CD4-positive, alpha-beta T cell treated with Interleukin-15 for 1 hour (primary cell): Measurements from ENCODE around the gene OTOF.
A peak's percentile ranks its signal among the peaks of the same experiment; 100 is the strongest.

ENCODE experiments used
- DNase-seq: peaks from one replicate; pipeline ENCODE4 v3.0.0-alpha.2; 2020

The OTOF gene

DNA sequence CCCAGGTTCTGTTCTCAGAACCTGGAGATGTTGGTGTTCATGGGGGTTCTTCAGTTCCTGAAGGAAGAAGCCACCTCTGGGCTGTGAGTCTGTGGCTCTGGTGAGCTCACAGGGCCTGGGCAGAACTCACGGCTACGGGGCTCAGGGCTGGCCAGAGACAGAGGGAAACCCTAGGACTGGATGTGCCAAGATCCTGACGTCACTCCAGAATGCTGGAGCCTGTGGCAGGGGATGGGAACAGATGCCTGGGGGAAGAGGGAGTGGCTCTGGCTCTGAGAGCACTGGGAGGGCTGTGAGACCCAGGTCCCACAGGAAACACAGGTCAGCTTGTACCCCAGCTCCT is at the start of gene OTOF:
TSS of gene OTOF (minus strand) at position 214 of the 343 bp plus-strand sequence.
- no peak for DNase-seq

- no peak for DNase-seq
These were observed 48.7 kb upstream of the OTOF start for GRCh38 chr2:26526589-26526988.

- no peak for DNase-seq
These were observed 48.2 kb upstream of the OTOF start for GRCh38 chr2:26526105-26526504.

DNA sequence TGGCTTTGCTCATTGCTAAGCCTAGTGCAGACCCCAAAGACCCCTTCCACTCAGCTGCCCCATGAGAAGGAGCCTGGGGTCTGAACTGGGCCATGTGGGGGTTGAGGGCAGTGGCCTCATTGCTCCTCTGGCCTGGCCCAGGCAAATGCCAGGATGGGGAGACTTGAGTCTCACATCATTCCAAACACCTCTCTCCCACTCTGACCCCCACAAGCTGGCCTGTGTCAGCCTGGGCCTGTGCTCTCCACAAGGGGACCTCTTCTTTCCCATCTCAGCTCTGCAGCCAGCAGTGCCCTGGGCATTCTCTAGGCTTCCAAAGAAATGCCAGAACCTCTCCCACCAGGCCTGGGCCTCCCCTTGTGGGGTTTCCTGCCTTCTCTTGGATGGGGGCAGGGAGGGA is 45.8 kb upstream of the OTOF start:
- no peak for DNase-seq

DNA sequence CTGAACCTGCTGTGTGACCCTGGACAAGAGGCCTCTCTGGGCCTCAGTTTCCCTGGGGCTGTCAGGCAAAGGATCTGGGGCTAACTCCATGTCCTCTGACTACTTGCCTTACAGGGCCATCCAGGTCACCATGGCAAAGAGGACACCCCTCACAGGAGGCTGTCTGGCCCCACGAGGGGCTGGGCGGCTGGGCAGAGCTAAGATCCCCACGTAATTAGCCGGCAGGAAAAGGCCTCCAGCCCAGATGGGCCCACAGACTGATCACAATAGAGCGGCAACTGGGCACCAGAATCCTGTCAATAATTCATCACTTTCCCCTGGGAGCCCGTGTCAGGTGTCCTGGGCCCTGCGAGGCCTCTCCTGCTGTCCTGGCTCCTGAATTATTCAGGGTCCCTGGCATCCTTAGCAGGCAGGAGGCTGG is 44.8 kb upstream of the OTOF start:
- no peak for DNase-seq

DNA sequence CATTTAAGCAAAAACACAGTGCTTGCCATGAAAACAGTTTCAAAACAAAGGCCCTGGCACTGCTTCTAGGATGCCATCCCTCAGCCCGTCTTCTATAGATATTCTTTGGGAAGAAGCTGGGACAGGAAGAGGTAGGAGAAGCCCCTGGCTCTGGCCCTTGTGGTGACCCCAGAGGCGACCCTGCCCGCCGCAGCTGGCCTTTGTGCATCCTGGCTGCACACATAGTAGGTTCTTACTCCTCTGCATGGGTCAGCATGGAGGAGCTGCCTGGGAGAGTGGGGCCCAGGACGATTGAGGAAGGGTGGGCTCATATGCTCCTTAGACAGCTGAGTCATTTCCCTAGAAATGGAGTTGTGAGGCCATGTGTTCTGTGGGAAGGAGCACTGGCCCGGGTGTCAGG is 44.4 kb upstream of the OTOF start:
- no peak for DNase-seq

GRCh38 chr2:26521913-26522180 is 43.9 kb upstream of the OTOF start:
- DNase-seq, result no peak

DNA sequence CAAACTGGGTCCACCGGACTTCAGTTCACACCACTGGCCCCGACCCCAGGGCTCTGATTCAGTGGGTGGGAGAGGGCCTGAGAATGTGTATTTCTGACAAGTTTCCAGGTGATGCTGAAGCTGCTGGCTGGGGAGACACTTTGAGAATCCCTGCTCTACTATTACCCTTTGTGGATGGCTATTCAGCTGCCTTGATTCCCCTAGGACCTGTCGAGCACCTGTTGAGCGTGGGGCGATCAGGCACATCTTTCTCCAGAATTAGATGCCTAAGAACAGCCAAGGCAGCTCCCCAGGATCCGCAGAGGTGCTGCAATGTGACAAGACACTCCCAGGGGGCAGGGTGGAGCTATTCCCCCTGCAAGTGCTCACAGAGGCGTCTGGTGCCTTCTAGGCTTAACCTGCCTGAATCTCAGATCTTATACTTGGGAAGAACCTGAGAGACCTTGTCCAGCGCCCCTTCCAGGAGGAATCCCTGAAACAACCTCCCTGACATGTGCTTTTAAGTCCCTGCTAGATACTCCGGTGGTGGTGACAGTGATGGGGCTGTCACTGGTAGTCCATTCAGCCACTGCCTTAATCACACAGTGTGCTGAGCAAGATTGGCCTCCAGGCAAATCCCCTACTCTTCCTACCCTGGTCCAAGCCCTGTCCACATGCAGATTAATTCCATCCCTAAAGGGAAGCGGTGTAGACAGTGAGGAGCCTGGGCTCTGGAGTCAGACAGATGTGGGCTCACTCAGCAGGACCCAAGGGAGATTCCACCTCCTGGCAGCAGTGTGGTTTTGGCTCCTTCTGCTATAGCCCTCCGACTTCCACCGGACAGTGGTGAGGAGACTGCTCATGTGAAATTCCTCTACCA is 43.4 kb upstream of the OTOF start:
- DNase-seq, result no peak

DNA sequence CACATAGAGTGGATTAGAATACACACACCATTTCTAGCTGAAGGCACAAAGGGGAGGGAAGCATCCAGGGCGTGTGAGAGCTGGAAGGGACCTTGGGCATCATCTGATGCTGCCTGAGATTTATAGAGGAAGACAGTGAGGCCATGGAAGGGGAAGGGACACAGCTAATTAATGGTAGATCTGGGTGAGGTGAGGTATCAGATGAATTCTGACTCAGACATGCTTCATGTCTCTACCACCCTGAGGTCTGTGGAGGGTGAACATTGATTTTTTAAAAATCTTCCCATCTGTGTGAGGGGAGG is 42.2 kb upstream of the OTOF start:
- no peak for DNase-seq

- no peak for DNase-seq
These were observed 41.6 kb upstream of the OTOF start for GRCh38 chr2:26519396-26520147.

DNA sequence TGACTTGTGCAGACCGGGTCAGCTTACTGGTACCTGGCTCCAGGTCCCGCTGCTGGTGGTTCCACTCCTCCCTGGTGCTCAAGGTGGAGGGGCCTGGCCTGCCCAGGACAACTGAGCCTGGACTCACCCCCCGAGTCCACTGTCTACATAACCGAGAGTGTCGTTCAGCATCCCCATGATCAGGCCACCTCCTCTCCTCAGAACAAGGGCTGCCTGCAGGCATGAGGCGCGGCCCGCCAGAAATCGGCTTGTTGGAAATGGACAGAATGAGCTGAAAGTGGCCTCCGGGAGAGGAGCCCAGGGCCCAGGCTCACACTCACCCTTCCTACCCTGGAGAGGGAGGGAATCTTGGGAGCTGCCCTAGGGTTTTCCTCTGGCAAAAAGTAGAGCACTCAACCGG is 38.9 kb upstream of the OTOF start:
- no peak for DNase-seq

DNA sequence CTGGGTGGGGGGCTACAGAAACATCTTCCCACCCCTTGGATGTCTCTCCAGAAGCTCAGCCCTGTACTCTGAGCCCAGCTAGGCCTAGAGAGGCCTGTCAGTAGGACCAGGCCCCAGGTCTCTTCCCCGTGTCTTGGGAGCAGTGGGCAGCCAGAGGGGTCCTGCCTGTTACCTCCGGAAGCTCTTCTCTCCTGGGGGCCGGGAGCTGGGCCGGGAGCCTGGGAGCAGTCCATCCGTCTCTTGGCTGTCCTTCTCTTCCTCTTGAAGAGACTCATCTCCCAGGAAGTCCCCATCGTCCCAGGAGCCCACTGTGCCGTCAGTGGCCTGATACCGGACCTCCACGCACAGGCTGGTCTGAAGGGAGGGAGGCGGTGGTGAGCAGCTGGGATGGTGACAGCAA is 38.3 kb upstream of the OTOF start:
- no peak for DNase-seq

DNA sequence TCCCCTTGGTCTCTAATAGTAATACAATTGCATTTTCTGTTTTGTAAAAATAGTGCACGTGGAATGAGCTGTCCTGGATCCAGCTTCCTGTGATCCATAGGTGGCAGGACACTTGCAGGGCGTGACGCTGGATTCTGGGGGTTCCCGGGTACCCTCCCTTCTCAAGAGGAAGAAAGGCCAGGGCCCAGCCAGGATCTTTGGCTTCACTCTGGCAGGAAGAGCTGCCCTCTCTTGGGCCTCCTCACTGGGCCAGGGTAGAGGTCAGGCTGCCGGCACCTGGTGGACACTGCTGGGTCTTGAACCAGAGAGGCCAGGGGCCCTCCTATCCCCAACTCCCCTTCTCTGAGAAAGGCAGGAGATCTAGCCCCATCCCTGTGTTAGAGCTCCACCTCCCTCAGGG is 37.8 kb upstream of the OTOF start:
- no peak for DNase-seq

DNA sequence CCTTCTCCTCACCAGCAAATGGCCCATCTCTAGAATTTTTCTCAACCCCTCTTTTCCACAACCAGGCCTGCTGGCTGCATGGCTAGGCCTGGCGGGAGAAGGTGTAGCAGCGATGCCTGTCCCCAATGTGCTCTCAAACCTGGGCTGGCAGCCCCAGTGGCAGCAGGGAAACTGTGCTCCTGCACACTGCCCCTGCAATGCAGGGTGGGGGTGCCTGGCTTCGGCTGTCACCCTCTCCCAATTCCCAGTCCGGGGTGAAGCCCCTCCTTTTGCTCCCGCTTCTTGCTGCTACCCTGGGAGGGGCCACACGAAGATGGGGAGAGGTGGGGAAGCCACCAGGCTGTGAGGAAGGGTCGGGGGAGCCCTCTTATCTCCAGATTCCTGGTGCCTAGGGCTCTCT is 36.1 kb upstream of the OTOF start:
- no peak for DNase-seq

GRCh38 chr2:26513261-26513660 is 35.3 kb upstream of the OTOF start:
- DNase-seq, result no peak

DNA sequence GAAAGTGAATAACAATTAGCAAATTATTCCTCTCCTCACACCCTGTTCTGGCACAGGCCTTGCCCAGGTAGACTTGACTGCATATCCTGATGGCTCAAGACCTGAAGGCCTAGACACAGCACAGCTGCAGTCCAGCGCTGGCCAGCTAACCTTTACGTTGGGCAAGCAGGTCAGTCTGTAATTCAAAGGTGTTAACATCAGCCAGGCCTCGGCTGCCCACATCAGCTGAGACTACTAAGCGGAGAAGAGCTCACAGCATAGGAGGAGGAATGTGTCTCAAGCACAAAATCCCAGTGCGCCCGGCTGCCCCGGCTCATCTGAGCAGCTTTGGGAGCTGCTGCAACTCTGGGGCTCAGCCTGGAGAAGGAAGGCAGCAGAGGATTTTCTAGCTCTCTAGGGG is 33.5 kb upstream of the OTOF start:
- no peak for DNase-seq

DNA sequence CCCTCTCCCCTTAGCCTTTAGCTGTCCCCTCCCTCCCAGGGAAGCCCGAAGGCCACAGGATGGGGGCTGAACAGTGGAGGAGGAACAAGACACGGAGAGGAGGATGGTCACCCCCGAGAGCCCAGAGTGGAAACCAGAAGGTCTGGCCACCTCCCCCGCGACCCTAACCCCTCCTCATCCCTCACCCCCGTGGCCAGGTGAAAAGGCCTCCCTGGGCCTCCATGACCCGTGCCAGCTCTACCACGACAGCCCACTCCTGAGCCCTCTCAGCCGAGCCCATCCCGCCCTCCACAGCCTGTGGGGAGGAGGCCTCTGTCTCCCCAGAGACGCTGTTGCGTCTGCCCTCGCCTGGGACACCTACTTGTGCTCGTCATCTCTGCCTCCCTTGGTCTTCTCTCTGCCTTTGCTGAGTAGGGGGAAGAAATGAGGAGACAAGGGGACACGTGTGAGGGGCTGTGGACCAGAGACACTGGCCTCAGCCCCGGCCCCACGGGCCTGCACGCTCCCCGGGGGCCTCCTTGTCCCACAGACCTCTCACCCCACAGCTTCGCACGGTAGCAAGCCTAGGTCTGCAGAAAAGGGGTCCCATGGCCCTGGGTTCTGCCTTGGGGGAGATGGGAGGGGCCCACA is 32.5 kb upstream of the OTOF start:
- no peak for DNase-seq

- DNase-seq, result no peak
These were observed 31.2 kb upstream of the OTOF start for GRCh38 chr2:26509141-26509540.

DNA sequence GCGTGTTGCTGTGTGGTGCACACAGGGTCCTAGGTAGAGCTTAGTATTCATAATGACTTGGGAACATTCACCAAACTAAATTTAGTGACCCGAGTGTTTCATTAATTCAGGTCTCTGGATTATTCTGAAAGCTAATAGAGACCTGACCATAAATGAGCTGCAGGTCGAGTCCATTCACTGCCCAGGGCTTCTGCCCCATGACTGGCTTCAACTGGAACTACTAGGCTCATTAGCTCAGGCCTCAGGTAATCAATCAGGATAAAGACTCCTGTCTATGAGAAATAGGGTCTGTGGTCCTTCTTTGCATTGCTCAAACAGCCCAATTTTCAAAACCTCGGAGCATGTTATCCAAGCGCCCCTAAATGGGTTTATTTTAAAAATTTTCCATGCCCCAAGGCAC is 30.0 kb upstream of the OTOF start:
- no peak for DNase-seq

- DNase-seq, result no peak
These were observed 29.2 kb upstream of the OTOF start for GRCh38 chr2:26507088-26507487.

GRCh38 chr2:26506279-26506678 is 28.4 kb upstream of the OTOF start:
- DNase-seq, result no peak

- DNase-seq, result no peak
These were observed 26.1 kb upstream of the OTOF start for GRCh38 chr2:26504002-26504401.

GRCh38 chr2:26503231-26503880 is 25.4 kb upstream of the OTOF start:
- peak; percentile 71 for DNase-seq

- DNase-seq, result no peak
These were observed 22.5 kb upstream of the OTOF start for GRCh38 chr2:26500406-26500805.
